ENCODE results near the gene BTG3. TPM values are rescaled to one million over a fixed set of nuclear protein-coding genes. Genes with fewer than 3 reads are reported as not detected.

Gene BTG3
- total and polyA plus RNA-seq, 8 donors, result 8.8 to 36.3 (median 11.6) TPM

- Histone ChIP-seq H3K4me1 (peaks cover 0 to 4% (median 0%) of the 10 kb centered on the region in 3 donors), H3K27ac (no peak overlapping the region), H3K36me3 (no peaks in the 10 kb centered on the region), H3K9me3 (no peaks in the 10 kb centered on the region), H3K27me3 (no peaks in the 10 kb centered on the region), H3K4me3 (no peak overlapping the region)
- intact Hi-C loops (cut with DNase I), result loop anchor here in 1 of 3 donors (10.0 kb wide), 1 partner anchor 196 kb away; no protein-coding TSS in a partner anchor
- FAIRE-seq, result no peak
- DNase-seq, result no peak
- TF ChIP-seq CTCF (IDR thresholded peaks at IDR 0.05), result no peak
- no peak for ATAC-seq
- WGBS, 2 donors, result 94 to 97% methylated on average over 8 of the region's 8 CpGs
Observed at GRCh38 chr21:17580319-17580718, 32.4 kb downstream of the BTG3 start.

- H3K9me3 ChIP-seq, result no peaks in the 10 kb centered on the region
- H3K4me1 ChIP-seq, result peaks cover 0 to 4% (median 0%) of the 10 kb centered on the region in 3 donors
- H3K4me3 ChIP-seq, result no peak overlapping the region
- no peaks in the 10 kb centered on the region for H3K36me3 ChIP-seq
- intact Hi-C loops (cut with DNase I), result no loop called here
- ATAC-seq (no peak), DNase-seq (no peak), FAIRE-seq (no peak)
- TF ChIP-seq CTCF (IDR thresholded peaks at IDR 0.05), result no peak
- WGBS, 2 donors, result 74 to 78% methylated on average over 2 of the region's 2 CpGs
- H3K27me3 ChIP-seq, result no peaks in the 10 kb centered on the region
- no peak overlapping the region for H3K27ac ChIP-seq
Observed at GRCh38 chr21:17578876-17579275, 33.8 kb downstream of the BTG3 start.

GRCh38 chr21:17578162-17578561 lies 34.5 kb downstream of the BTG3 start:
- peaks cover 0 to 4% (median 0%) of the 10 kb centered on the region in 3 donors for H3K4me1 ChIP-seq
- no peaks in the 10 kb centered on the region for H3K9me3 ChIP-seq
- intact Hi-C loops (cut with DNase I), result no loop called here
- DNase-seq (no peak), FAIRE-seq (no peak), ATAC-seq (peak; percentile 38 to 75 (median 65))
- no peaks in the 10 kb centered on the region for H3K36me3 ChIP-seq
- no peak overlapping the region for H3K27ac ChIP-seq
- 81 to 83% methylated on average over 2 of the region's 2 CpGs for WGBS, 2 donors
- no peak overlapping the region for H3K4me3 ChIP-seq
- no peaks in the 10 kb centered on the region for H3K27me3 ChIP-seq
- TF ChIP-seq CTCF (IDR thresholded peaks at IDR 0.05), result no peak

- H3K36me3 ChIP-seq, result no peaks in the 10 kb centered on the region
- ATAC-seq (no peak), DNase-seq (no peak), FAIRE-seq (no peak)
- H3K27ac ChIP-seq, result no peak overlapping the region
- intact Hi-C loops (cut with DNase I), result no loop called here
- WGBS, 2 donors, result 82 to 85% methylated on average over 1 of the region's 1 CpG
- H3K27me3 ChIP-seq, result no peaks in the 10 kb centered on the region
- peaks cover 0 to 4% (median 0%) of the 10 kb centered on the region in 3 donors for H3K4me1 ChIP-seq
- no peak overlapping the region for H3K4me3 ChIP-seq
- no peak for TF ChIP-seq CTCF (IDR thresholded peaks at IDR 0.05)
- no peaks in the 10 kb centered on the region for H3K9me3 ChIP-seq
Observed at GRCh38 chr21:17577701-17578100, 35.0 kb downstream of the BTG3 start.

GRCh38 chr21:17576080-17576835 lies 36.4 kb downstream of the BTG3 start:
- no peak overlapping the region for H3K27ac ChIP-seq
- ATAC-seq (no peak), FAIRE-seq (no peak), DNase-seq (no peak)
- TF ChIP-seq CTCF (IDR thresholded peaks at IDR 0.05), result no peak
- H3K27me3 ChIP-seq, result no peaks in the 10 kb centered on the region
- no peaks in the 10 kb centered on the region for H3K9me3 ChIP-seq
- intact Hi-C loops (cut with DNase I), result no loop called here
- H3K4me3 ChIP-seq, result no peak overlapping the region
- no peaks in the 10 kb centered on the region for H3K36me3 ChIP-seq
- 47 to 50% methylated on average over 5 of the region's 5 CpGs for WGBS, 2 donors
- peaks cover 0 to 4% (median 0%) of the 10 kb centered on the region in 3 donors for H3K4me1 ChIP-seq
